Peyer's patch (tissue), 4 donors: Measurements from ENCODE around the gene CGA. TPM values are rescaled to one million over a fixed set of nuclear protein-coding genes. Genes with fewer than 3 reads are reported as not detected.

ENCODE experiments used
- DNase-seq, 3 donors: peaks; one replicate each; pipeline ENCODE4 v3.0.0-alpha.2; 2017 to 2019
- H3K27ac ChIP-seq, 4 donors: fragments of 200-600 bp; sonication (generic); one replicate each; pipeline ENCODE4 v1.5.1; 2016 to 2019
- H3K27me3 ChIP-seq, 2 donors: fragments of 200-600 bp; sonication (generic); one replicate each; pipeline ENCODE4 v1.5.1; 2019
- H3K36me3 ChIP-seq, 3 donors: fragments of 200-600 bp; sonication (generic); one replicate each; pipeline ENCODE4 v1.5.1; 2016 to 2019
- H3K4me1 ChIP-seq, 4 donors: fragments of 200-600 bp; sonication (generic); one replicate each; pipeline ENCODE4 v1.5.1; 2016 to 2019
- H3K4me3 ChIP-seq, 4 donors: fragments of 200-600 bp; sonication (generic); 1 replicate in 3 of 4; 2 replicates in 1 of 4; pipeline ENCODE4 v1.5.1; 2016 to 2019; ENCODE audit warnings: mild to moderate bottlenecking in 1 of 4
- H3K9me3 ChIP-seq, 4 donors: fragments of 200-600 bp; sonication (generic); one replicate each; pipeline ENCODE4 v1.5.1; 2016 to 2019; ENCODE audit warnings: mild to moderate bottlenecking in 1 of 4
- POLR2A ChIP-seq, 2 donors: fragments of 450-650 bp; IDR thresholded peaks; one replicate each; pipeline ENCODE4 v1.5.1; 2017; ENCODE audit warnings: antibody characterized with exemption in 2 of 2, mild to moderate bottlenecking in 2 of 2, moderate library complexity in 2 of 2
- total RNA-seq, 4 donors: library from RNA; depleted of rRNA; stranded (reverse); fragments of >200 nt; gene quantifications; one replicate each; pipeline ENCODE4 v1.1.0, GENCODE V29; 2016
- TF ChIP-seq, protein P1 (sequence below), 6 experiments: fragments of 450-650 bp in 4 of 6; fragments of 200-600 bp in 2 of 6; sonication (generic) in 1 of 6; IDR thresholded peaks; one replicate each; pipeline ENCODE4 v1.5.1; 2017 to 2019; ENCODE audit warnings: antibody characterized with exemption in 6 of 6, mild to moderate bottlenecking in 3 of 6, moderate library complexity in 1 of 6

CGA gene
- total RNA-seq, 4 donors from 2014 or later: not detected

DNA sequence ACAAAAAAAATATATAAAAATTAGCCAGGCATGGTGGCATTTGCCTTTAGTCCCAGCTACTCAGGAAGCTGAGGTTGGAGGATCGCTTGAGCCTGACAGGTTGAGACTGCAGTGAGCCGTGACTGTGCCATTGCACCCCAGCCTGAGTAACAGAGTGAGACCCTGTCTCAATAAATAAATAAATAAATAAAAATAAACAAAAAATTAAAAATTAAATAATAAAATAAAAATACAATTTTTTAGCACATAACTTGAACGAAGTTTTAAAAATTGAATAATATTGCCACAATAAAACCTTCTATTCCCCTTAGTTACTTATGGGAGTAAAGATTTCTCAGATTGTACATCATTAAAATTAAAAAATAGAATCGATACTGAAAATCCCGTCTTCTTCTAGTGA is 29.2 kb upstream of the CGA start:
- Histone ChIP-seq H3K27ac (no peak overlapping the region), H3K36me3 (no peaks in the 10 kb centered on the region), H3K9me3 (no peaks in the 10 kb centered on the region), H3K27me3 (no peaks in the 10 kb centered on the region), H3K4me3 (no peak overlapping the region), H3K4me1 (no peaks in the 10 kb centered on the region)
- TF ChIP-seq, protein P1, sequence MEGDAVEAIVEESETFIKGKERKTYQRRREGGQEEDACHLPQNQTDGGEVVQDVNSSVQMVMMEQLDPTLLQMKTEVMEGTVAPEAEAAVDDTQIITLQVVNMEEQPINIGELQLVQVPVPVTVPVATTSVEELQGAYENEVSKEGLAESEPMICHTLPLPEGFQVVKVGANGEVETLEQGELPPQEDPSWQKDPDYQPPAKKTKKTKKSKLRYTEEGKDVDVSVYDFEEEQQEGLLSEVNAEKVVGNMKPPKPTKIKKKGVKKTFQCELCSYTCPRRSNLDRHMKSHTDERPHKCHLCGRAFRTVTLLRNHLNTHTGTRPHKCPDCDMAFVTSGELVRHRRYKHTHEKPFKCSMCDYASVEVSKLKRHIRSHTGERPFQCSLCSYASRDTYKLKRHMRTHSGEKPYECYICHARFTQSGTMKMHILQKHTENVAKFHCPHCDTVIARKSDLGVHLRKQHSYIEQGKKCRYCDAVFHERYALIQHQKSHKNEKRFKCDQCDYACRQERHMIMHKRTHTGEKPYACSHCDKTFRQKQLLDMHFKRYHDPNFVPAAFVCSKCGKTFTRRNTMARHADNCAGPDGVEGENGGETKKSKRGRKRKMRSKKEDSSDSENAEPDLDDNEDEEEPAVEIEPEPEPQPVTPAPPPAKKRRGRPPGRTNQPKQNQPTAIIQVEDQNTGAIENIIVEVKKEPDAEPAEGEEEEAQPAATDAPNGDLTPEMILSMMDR (IDR thresholded peaks at IDR 0.05): no peak
- no peak for TF ChIP-seq POLR2A (IDR thresholded peaks at IDR 0.05)
- DNase-seq: no peak

- no peaks in the 10 kb centered on the region for H3K27me3 ChIP-seq
- no peak overlapping the region for H3K27ac ChIP-seq
- no peaks in the 10 kb centered on the region for H3K4me1 ChIP-seq
- no peaks in the 10 kb centered on the region for H3K36me3 ChIP-seq
- H3K4me3 ChIP-seq: no peak overlapping the region
- no peaks in the 10 kb centered on the region for H3K9me3 ChIP-seq
- DNase-seq: no peak
- TF ChIP-seq, protein P1 (IDR thresholded peaks at IDR 0.05): no peak
- TF ChIP-seq POLR2A (IDR thresholded peaks at IDR 0.05): no peak
Measured at GRCh38 chr6:87122477-87122876, 27.6 kb upstream of the CGA start.

- DNase-seq: no peak
- no peaks in the 10 kb centered on the region for H3K27me3 ChIP-seq
- H3K9me3 ChIP-seq: no peaks in the 10 kb centered on the region
- no peak overlapping the region for H3K27ac ChIP-seq
- TF ChIP-seq, protein P1 (IDR thresholded peaks at IDR 0.05): no peak
- TF ChIP-seq POLR2A (IDR thresholded peaks at IDR 0.05): no peak
- H3K4me1 ChIP-seq: no peaks in the 10 kb centered on the region
- H3K4me3 ChIP-seq: no peak overlapping the region
- H3K36me3 ChIP-seq: no peaks in the 10 kb centered on the region
Measured at GRCh38 chr6:87118054-87118453, 23.1 kb upstream of the CGA start.

GRCh38 chr6:87116922-87117321 is 22.0 kb upstream of the CGA start:
- no peak overlapping the region for H3K4me3 ChIP-seq
- H3K27ac ChIP-seq: no peak overlapping the region
- DNase-seq: no peak
- H3K36me3 ChIP-seq: no peaks in the 10 kb centered on the region
- TF ChIP-seq POLR2A (IDR thresholded peaks at IDR 0.05): no peak
- TF ChIP-seq, protein P1 (IDR thresholded peaks at IDR 0.05): no peak
- H3K27me3 ChIP-seq: no peaks in the 10 kb centered on the region
- H3K9me3 ChIP-seq: no peaks in the 10 kb centered on the region
- no peaks in the 10 kb centered on the region for H3K4me1 ChIP-seq

- no peaks in the 10 kb centered on the region for H3K27me3 ChIP-seq
- TF ChIP-seq POLR2A (IDR thresholded peaks at IDR 0.05): no peak
- TF ChIP-seq, protein P1 (IDR thresholded peaks at IDR 0.05): no peak
- no peak for DNase-seq
- H3K4me3 ChIP-seq: no peak overlapping the region
- no peaks in the 10 kb centered on the region for H3K4me1 ChIP-seq
- H3K36me3 ChIP-seq: no peaks in the 10 kb centered on the region
- no peak overlapping the region for H3K27ac ChIP-seq
- no peaks in the 10 kb centered on the region for H3K9me3 ChIP-seq
Measured at GRCh38 chr6:87115402-87116135, 20.7 kb upstream of the CGA start.
